HEK293 (cell line): ENCODE data around the gene TPRG1.

Experiments used
- CTCF ChIA-PET: fragments of 350-600 bp; formaldehyde crosslinking; extraction: SDS; loops from one replicate; lab custom pipeline; 2021; ENCODE audit warnings: antibody characterized with exemption; lab: Yijun Ruan, JAX
- POLR2A ChIA-PET: fragments of 300-600 bp; formaldehyde crosslinking; extraction: SDS; loops from one replicate; lab custom pipeline; 2020; ENCODE audit warnings: antibody characterized with exemption, inconsistent platforms; lab: Yijun Ruan, JAX
- H3K27ac ChIP-seq: fragments of 200-500 bp; sonication (Bioruptor generic); 2 replicates; pipeline ENCODE4 v1.5.1; 2014; ENCODE audit warnings: low read depth, low read length, control low read depth, inconsistent platforms; ENCODE audit errors: extremely low read depth
- H3K36me3 ChIP-seq, 2 experiments: fragments of 200-500 bp in 1 of 2; sonication (Bioruptor generic) in 1 of 2; 1 replicate in 1 of 2; 2 replicates in 1 of 2; pipeline ENCODE4 v1.5.1; 2014 to 2017; ENCODE audit warnings: inconsistent platforms in 2 of 2, low read length in 2 of 2; ENCODE audit not compliant: control insufficient read depth in 2 of 2, insufficient read depth in 1 of 2
- H3K4me1 ChIP-seq: fragments of 200-500 bp; sonication (Bioruptor generic); 2 replicates; pipeline ENCODE4 v1.5.1; 2014; ENCODE audit warnings: mild to moderate bottlenecking, low read length, inconsistent platforms; ENCODE audit not compliant: control insufficient read depth, insufficient read depth
- H3K4me3 ChIP-seq: 2 replicates; pipeline ENCODE4 v1.5.1; 2011; ENCODE audit warnings: low read depth, mild to moderate bottlenecking, control low read depth, low read length, moderate library complexity
- H3K9me3 ChIP-seq: fragments of 200-500 bp; sonication (Bioruptor generic); 2 replicates; pipeline ENCODE4 v1.5.1; 2014; ENCODE audit warnings: low read depth, low read length, inconsistent platforms; ENCODE audit not compliant: control insufficient read depth, insufficient read depth
- EGR2 ChIP-seq: fragments of 450-650 bp; formaldehyde crosslinking; IDR thresholded peaks from 2 replicates; pipeline ENCODE4 v1.5.1; 2016; ENCODE audit warnings: low read depth, missing biosample characterization, missing genetic modification characterization
- MZF1 ChIP-seq: fragments of 450-650 bp; formaldehyde crosslinking; IDR thresholded peaks from 2 replicates; pipeline ENCODE4 v1.5.1; 2017; ENCODE audit warnings: missing biosample characterization, missing genetic modification characterization, borderline replicate concordance
- PRDM1 ChIP-seq: fragments of 450-650 bp; formaldehyde crosslinking; IDR thresholded peaks from 2 replicates; pipeline ENCODE4; 2016; ENCODE audit warnings: missing biosample characterization, missing genetic modification characterization
- ZBTB48 ChIP-seq: fragments of 450-650 bp; formaldehyde crosslinking; IDR thresholded peaks from 2 replicates; pipeline ENCODE4 v1.5.1; 2016; ENCODE audit warnings: missing biosample characterization, missing genetic modification characterization
- ZBTB49 ChIP-seq: fragments of 450-650 bp; formaldehyde crosslinking; IDR thresholded peaks from 2 replicates; pipeline ENCODE4 v1.5.1; 2016; ENCODE audit warnings: missing biosample characterization, missing genetic modification characterization, low read depth
- ZNF214 ChIP-seq: fragments of 450-650 bp; formaldehyde crosslinking; IDR thresholded peaks from 2 replicates; pipeline ENCODE4 v1.5.1; 2017; ENCODE audit warnings: missing biosample characterization, mild to moderate bottlenecking, missing genetic modification characterization, borderline replicate concordance
- ZNF350 ChIP-seq: fragments of 450-650 bp; formaldehyde crosslinking; IDR thresholded peaks from 2 replicates; pipeline ENCODE4 v1.5.0; 2017; ENCODE audit warnings: missing biosample characterization, mild to moderate bottlenecking, missing genetic modification characterization
- ZNF416 ChIP-seq: fragments of 450-650 bp; formaldehyde crosslinking; IDR thresholded peaks from 2 replicates; pipeline ENCODE4 v1.5.1; 2016; ENCODE audit warnings: missing biosample characterization, missing genetic modification characterization
- ZNF426 ChIP-seq: fragments of 450-650 bp; formaldehyde crosslinking; IDR thresholded peaks from 2 replicates; pipeline ENCODE4 v1.5.1; 2017; ENCODE audit warnings: missing biosample characterization, missing genetic modification characterization, mild to moderate bottlenecking, inconsistent platforms, moderate library complexity
- ZNF501 ChIP-seq: fragments of 450-650 bp; formaldehyde crosslinking; IDR thresholded peaks from 2 replicates; pipeline ENCODE4 v1.5.1; 2016; ENCODE audit warnings: missing biosample characterization, missing genetic modification characterization
- ZNF510 ChIP-seq: fragments of 450-650 bp; formaldehyde crosslinking; IDR thresholded peaks from 2 replicates; pipeline ENCODE4 v1.5.1; 2018; ENCODE audit warnings: mild to moderate bottlenecking, missing genetic modification characterization, missing biosample characterization; ENCODE audit not compliant: insufficient replicate concordance
- ZNF639 ChIP-seq: fragments of 450-650 bp; formaldehyde crosslinking; IDR thresholded peaks from 2 replicates; pipeline ENCODE4 v1.5.1; 2016; ENCODE audit warnings: missing biosample characterization, missing genetic modification characterization
- ZNF664 ChIP-seq: fragments of 450-650 bp; formaldehyde crosslinking; IDR thresholded peaks from 2 replicates; pipeline ENCODE4 v1.5.1; 2016; ENCODE audit warnings: missing biosample characterization, missing genetic modification characterization
- ZNF670 ChIP-seq: fragments of 450-650 bp; formaldehyde crosslinking; IDR thresholded peaks from 2 replicates; pipeline ENCODE4 v1.5.1; 2016; ENCODE audit warnings: missing biosample characterization, missing genetic modification characterization, low read depth
- ZNF747 ChIP-seq: fragments of 450-650 bp; formaldehyde crosslinking; IDR thresholded peaks from 2 replicates; pipeline ENCODE4 v1.5.1; 2016; ENCODE audit warnings: missing biosample characterization, missing genetic modification characterization
- TF ChIP-seq, protein P1 (sequence below): fragments of 450-650 bp; formaldehyde crosslinking; IDR thresholded peaks from 2 replicates; pipeline ENCODE4 v1.5.1; 2016; ENCODE audit warnings: missing biosample characterization, missing genetic modification characterization
- TF ChIP-seq, protein P2 (sequence below): fragments of 450-650 bp; formaldehyde crosslinking; IDR thresholded peaks from 2 replicates; pipeline ENCODE4 v1.5.1; 2016; ENCODE audit warnings: missing biosample characterization, missing genetic modification characterization, low read depth
- TF ChIP-seq, protein P3 (sequence below): fragments of 450-650 bp; formaldehyde crosslinking; IDR thresholded peaks from 2 replicates; pipeline ENCODE4 v1.5.1; 2017; ENCODE audit warnings: missing biosample characterization, missing genetic modification characterization

The TPRG1 gene

GRCh38 chr3:189249987-189250386 is 78.2 kb downstream of the TPRG1 start (continued):
- TF ChIP-seq, protein P1, sequence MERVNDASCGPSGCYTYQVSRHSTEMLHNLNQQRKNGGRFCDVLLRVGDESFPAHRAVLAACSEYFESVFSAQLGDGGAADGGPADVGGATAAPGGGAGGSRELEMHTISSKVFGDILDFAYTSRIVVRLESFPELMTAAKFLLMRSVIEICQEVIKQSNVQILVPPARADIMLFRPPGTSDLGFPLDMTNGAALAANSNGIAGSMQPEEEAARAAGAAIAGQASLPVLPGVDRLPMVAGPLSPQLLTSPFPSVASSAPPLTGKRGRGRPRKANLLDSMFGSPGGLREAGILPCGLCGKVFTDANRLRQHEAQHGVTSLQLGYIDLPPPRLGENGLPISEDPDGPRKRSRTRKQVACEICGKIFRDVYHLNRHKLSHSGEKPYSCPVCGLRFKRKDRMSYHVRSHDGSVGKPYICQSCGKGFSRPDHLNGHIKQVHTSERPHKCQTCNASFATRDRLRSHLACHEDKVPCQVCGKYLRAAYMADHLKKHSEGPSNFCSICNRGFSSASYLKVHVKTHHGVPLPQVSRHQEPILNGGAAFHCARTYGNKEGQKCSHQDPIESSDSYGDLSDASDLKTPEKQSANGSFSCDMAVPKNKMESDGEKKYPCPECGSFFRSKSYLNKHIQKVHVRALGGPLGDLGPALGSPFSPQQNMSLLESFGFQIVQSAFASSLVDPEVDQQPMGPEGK (tag by site-specific recombination): no peak
- TF ChIP-seq PRDM1 (tag by site-specific recombination) (no peak), ZNF639 (tag by site-specific recombination) (no peak)

DNA sequence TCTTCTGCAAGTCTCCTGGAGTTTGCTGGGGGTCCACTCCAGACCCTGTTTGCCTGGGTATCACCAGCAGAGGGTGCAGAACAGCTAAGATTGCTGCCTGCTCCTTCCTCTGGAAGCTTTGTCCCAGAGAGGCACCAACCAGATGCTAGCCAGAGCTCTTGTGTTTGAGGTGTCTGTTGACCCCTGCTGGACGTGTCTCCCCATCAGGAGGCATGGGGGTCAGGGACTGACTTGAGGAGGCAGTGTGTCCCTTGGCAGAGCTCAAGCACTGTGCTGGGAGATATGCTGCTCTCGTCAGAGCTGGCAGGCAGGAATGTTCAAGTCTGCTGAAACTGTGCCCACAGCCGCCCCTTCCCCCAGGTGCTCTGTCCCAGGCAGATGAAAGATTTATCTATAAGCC is 86.5 kb downstream of the TPRG1 start:
- TF ChIP-seq, protein P2, sequence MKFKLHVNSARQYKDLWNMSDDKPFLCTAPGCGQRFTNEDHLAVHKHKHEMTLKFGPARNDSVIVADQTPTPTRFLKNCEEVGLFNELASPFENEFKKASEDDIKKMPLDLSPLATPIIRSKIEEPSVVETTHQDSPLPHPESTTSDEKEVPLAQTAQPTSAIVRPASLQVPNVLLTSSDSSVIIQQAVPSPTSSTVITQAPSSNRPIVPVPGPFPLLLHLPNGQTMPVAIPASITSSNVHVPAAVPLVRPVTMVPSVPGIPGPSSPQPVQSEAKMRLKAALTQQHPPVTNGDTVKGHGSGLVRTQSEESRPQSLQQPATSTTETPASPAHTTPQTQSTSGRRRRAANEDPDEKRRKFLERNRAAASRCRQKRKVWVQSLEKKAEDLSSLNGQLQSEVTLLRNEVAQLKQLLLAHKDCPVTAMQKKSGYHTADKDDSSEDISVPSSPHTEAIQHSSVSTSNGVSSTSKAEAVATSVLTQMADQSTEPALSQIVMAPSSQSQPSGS: no peak
- TF ChIP-seq EGR2 (tag by site-specific recombination): no peak
- no peak for TF ChIP-seq ZNF664 (tag by site-specific recombination)
- TF ChIP-seq ZBTB48 (tag by site-specific recombination): no peak
- TF ChIP-seq ZNF214: no peak
- TF ChIP-seq ZNF416 (tag by site-specific recombination): no peak
- TF ChIP-seq, protein P3, sequence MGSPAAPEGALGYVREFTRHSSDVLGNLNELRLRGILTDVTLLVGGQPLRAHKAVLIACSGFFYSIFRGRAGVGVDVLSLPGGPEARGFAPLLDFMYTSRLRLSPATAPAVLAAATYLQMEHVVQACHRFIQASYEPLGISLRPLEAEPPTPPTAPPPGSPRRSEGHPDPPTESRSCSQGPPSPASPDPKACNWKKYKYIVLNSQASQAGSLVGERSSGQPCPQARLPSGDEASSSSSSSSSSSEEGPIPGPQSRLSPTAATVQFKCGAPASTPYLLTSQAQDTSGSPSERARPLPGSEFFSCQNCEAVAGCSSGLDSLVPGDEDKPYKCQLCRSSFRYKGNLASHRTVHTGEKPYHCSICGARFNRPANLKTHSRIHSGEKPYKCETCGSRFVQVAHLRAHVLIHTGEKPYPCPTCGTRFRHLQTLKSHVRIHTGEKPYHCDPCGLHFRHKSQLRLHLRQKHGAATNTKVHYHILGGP: no peak
- TF ChIP-seq ZNF670 (tag by site-specific recombination): no peak
- H3K27ac ChIP-seq: no peak overlapping the region
- CTCF ChIA-PET: interaction anchor here (0.6 to 0.8 kb wide), 2 partner anchors 356 to 1517 kb away, joined by 3 to 4 read pairs; no protein-coding TSS in a partner anchor
- no peaks in the 10 kb centered on the region for H3K36me3 ChIP-seq
- H3K4me1 ChIP-seq: no peaks in the 10 kb centered on the region
- no peak overlapping the region for H3K4me3 ChIP-seq
- no peaks in the 10 kb centered on the region for H3K9me3 ChIP-seq
- POLR2A ChIA-PET: no interaction called here

- H3K9me3 ChIP-seq: no peaks in the 10 kb centered on the region
- POLR2A ChIA-PET: no interaction called here
- H3K27ac ChIP-seq: no peak overlapping the region
- TF ChIP-seq ZNF350 (no peak), ZNF426 (no peak), ZNF510 (tag by site-specific recombination) (no peak), MZF1 (no peak), ZNF747 (tag by site-specific recombination) (no peak), ZBTB49 (tag by site-specific recombination) (no peak), ZNF501 (tag by site-specific recombination) (no peak)
- TF ChIP-seq, all 188 proteins: peak for 0
- no peaks in the 10 kb centered on the region for H3K4me1 ChIP-seq
- no peaks in the 10 kb centered on the region for H3K36me3 ChIP-seq
- no peak overlapping the region for H3K4me3 ChIP-seq
- CTCF ChIA-PET: interaction anchor here (0.6 kb wide), 1 partner anchor 1206 kb away, joined by 3 read pairs; no protein-coding TSS in a partner anchor
Measured at GRCh38 chr3:189260556-189261493, 89.1 kb downstream of the TPRG1 start.
